MM.1S (cell line): Measurements from ENCODE around the gene OSTN.

Experiments
- EZH2 ChIP-seq: fragments of 300-600 bp; sonication (generic); optimal IDR thresholded peaks from 2 replicates; pipeline ENCODE3; 2017; ENCODE audit warnings: low read depth, mild to moderate bottlenecking, antibody characterized with exemption, low read length, mixed read lengths
- EZH2phosphoT487 ChIP-seq: fragments of 300-600 bp; sonication (generic); IDR thresholded peaks from 2 replicates; pipeline ENCODE4 v1.6.1; 2018; ENCODE audit warnings: antibody characterized with exemption, low read length
- TF ChIP-seq, protein P1 (sequence below): fragments of 300-600 bp; sonication (generic); IDR thresholded peaks from 2 replicates; pipeline ENCODE4 v1.5.1; 2016; ENCODE audit warnings: antibody characterized with exemption, low read length, mixed read lengths

DNA sequence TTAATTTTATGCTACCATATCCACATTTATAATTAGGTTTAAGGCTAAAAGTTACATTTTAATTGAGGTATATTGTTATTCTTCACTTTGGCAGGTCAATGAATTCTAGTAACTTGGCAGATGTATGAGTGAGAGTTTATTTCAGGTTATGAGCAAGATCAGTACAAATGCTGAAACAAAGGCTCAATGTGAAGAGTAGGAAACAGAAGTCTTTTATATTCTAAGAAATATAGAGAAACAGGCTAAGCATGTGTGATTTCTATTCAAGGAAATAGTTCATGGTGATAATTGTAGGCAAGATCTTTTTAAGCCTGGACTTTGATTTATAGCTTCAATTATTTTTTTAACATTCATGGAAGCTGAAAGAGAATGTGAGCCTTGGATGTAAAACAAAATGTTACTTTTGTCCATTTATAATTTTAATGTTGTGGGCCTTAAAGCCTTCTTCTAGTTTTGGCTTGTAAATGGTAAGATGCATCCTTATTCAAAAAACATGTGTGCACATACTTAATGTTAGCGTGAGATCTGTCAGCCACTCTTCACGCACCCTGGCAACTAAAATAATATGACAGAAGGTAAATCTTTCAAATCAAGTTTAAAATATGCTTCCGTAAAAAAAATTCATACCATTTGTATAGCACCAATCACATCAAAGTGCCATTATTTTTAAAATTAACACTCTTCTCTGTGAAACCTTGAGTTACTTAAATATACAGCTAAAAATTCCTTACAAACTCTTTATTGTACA is 22.8 kb upstream of the OSTN start:
- TF ChIP-seq, protein P1, sequence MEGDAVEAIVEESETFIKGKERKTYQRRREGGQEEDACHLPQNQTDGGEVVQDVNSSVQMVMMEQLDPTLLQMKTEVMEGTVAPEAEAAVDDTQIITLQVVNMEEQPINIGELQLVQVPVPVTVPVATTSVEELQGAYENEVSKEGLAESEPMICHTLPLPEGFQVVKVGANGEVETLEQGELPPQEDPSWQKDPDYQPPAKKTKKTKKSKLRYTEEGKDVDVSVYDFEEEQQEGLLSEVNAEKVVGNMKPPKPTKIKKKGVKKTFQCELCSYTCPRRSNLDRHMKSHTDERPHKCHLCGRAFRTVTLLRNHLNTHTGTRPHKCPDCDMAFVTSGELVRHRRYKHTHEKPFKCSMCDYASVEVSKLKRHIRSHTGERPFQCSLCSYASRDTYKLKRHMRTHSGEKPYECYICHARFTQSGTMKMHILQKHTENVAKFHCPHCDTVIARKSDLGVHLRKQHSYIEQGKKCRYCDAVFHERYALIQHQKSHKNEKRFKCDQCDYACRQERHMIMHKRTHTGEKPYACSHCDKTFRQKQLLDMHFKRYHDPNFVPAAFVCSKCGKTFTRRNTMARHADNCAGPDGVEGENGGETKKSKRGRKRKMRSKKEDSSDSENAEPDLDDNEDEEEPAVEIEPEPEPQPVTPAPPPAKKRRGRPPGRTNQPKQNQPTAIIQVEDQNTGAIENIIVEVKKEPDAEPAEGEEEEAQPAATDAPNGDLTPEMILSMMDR, result no peak
- TF ChIP-seq EZH2phosphoT487 (no peak), EZH2 (no peak)
